ENCODE results near the gene ATG7. TPM values are rescaled to one million over a fixed set of nuclear protein-coding genes. Genes with fewer than 3 reads are reported as not detected.

ATG7 gene
- total RNA-seq, 2 experiments from 2014 or later: 21.7 to 28.4 TPM

- H3K4me1 ChIP-seq (ENCODE audit: insufficient read depth, low read length, poor library complexity, severe bottlenecking): no peaks in the 10 kb centered on the region
- H3K9me3 ChIP-seq (ENCODE audit: low read length): no peaks in the 10 kb centered on the region
- H3K79me2 ChIP-seq (ENCODE audit: insufficient read depth, low read depth, low read length): no peaks in the 10 kb centered on the region
- DNase-seq (ENCODE audit: low spot score): no peak
- no TSS peak for BruUV-seq (replicated peaks)
- intact Hi-C loops (cut with micrococcal nuclease; ENCODE audit: unreplicated experiment): no loop called here
- no peak overlapping the region for H3K27ac ChIP-seq (ENCODE audit: low read depth, low read length, poor library complexity, severe bottlenecking)
- no peak overlapping the region for H3K4me2 ChIP-seq (ENCODE audit: low read length)
- H3K4me3 ChIP-seq (ENCODE audit: low read depth, low read length, poor library complexity, severe bottlenecking): no peak overlapping the region
- no peaks in the 10 kb centered on the region for H4K20me1 ChIP-seq (ENCODE audit: insufficient read depth, low read length)
- CTCF ChIA-PET (ENCODE audit: unreplicated experiment): no interaction called here
- H3K36me3 ChIP-seq (ENCODE audit: insufficient read depth, low read length): no peaks in the 10 kb centered on the region
- H2AFZ ChIP-seq (ENCODE audit: low read length): no peak overlapping the region
- TF ChIP-seq EZH2phosphoT487 (IDR thresholded peaks at IDR 0.05; ENCODE audit: borderline replicate concordance, low read depth, low read length): no peak
- TF ChIP-seq, protein P1, sequence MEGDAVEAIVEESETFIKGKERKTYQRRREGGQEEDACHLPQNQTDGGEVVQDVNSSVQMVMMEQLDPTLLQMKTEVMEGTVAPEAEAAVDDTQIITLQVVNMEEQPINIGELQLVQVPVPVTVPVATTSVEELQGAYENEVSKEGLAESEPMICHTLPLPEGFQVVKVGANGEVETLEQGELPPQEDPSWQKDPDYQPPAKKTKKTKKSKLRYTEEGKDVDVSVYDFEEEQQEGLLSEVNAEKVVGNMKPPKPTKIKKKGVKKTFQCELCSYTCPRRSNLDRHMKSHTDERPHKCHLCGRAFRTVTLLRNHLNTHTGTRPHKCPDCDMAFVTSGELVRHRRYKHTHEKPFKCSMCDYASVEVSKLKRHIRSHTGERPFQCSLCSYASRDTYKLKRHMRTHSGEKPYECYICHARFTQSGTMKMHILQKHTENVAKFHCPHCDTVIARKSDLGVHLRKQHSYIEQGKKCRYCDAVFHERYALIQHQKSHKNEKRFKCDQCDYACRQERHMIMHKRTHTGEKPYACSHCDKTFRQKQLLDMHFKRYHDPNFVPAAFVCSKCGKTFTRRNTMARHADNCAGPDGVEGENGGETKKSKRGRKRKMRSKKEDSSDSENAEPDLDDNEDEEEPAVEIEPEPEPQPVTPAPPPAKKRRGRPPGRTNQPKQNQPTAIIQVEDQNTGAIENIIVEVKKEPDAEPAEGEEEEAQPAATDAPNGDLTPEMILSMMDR (conservative IDR thresholded peaks at IDR 0.05; ENCODE audit: low read length): no peak
- POLR2A ChIA-PET: interaction anchor here (0.6 kb wide), 1 partner anchor 12 kb away, joined by 3 read pairs; no protein-coding TSS in a partner anchor
- peaks cover 3% of the 10 kb centered on the region; the same call in 1 of the 2 replicates for H3K9me2 ChIP-seq (ENCODE audit: insufficient read depth, low read length)
Observed at GRCh38 chr3:11452885-11453847, 181.0 kb downstream of the ATG7 start.

- BruUV-seq (replicated peaks): no TSS peak
- intact Hi-C loops (cut with micrococcal nuclease; ENCODE audit: unreplicated experiment): no loop called here
- no peaks in the 10 kb centered on the region for H3K36me3 ChIP-seq (ENCODE audit: insufficient read depth, low read length)
- no peaks in the 10 kb centered on the region for H3K4me1 ChIP-seq (ENCODE audit: insufficient read depth, low read length, poor library complexity, severe bottlenecking)
- POLR2A ChIA-PET: no interaction called here
- H3K27ac ChIP-seq (ENCODE audit: low read depth, low read length, poor library complexity, severe bottlenecking): no peak overlapping the region
- CTCF ChIA-PET (ENCODE audit: unreplicated experiment): no interaction called here
- H3K4me2 ChIP-seq (ENCODE audit: low read length): no peak overlapping the region
- no peaks in the 10 kb centered on the region for H3K79me2 ChIP-seq (ENCODE audit: insufficient read depth, low read depth, low read length)
- no peaks in the 10 kb centered on the region for H3K9me3 ChIP-seq (ENCODE audit: low read length)
- no peak for TF ChIP-seq EZH2phosphoT487 (IDR thresholded peaks at IDR 0.05; ENCODE audit: borderline replicate concordance, low read depth, low read length)
- TF ChIP-seq, protein P1 (conservative IDR thresholded peaks at IDR 0.05; ENCODE audit: low read length): no peak
- H3K4me3 ChIP-seq (ENCODE audit: low read depth, low read length, poor library complexity, severe bottlenecking): no peak overlapping the region
- no peak overlapping the region for H2AFZ ChIP-seq (ENCODE audit: low read length)
- DNase-seq (ENCODE audit: low spot score): no peak
- H4K20me1 ChIP-seq (ENCODE audit: insufficient read depth, low read length): no peaks in the 10 kb centered on the region
- peaks cover 3% of the 10 kb centered on the region; the same call in 1 of the 2 replicates for H3K9me2 ChIP-seq (ENCODE audit: insufficient read depth, low read length)
Observed at GRCh38 chr3:11455956-11456355, 183.8 kb downstream of the ATG7 start.

GRCh38 chr3:11457135-11457534, 184.9 kb downstream of the ATG7 start:
- intact Hi-C loops (cut with micrococcal nuclease; ENCODE audit: unreplicated experiment): no loop called here
- BruUV-seq (replicated peaks): no TSS peak
- H3K9me3 ChIP-seq (ENCODE audit: low read length): no peaks in the 10 kb centered on the region

More at GRCh38 chr3:11457135-11457534, 184.9 kb downstream of the ATG7 start:
- Histone ChIP-seq H2AFZ (ENCODE audit: low read length) (no peak overlapping the region), H3K27ac (ENCODE audit: low read depth, low read length, poor library complexity, severe bottlenecking) (no peak overlapping the region), H3K4me2 (ENCODE audit: low read length) (no peak overlapping the region), H4K20me1 (ENCODE audit: insufficient read depth, low read length) (no peaks in the 10 kb centered on the region), H3K36me3 (ENCODE audit: insufficient read depth, low read length) (no peaks in the 10 kb centered on the region), H3K4me3 (ENCODE audit: low read depth, low read length, poor library complexity, severe bottlenecking) (no peak overlapping the region), H3K9me2 (ENCODE audit: insufficient read depth, low read length) (peaks cover 3% of the 10 kb centered on the region; the same call in 1 of the 2 replicates), H3K79me2 (ENCODE audit: insufficient read depth, low read depth, low read length) (no peaks in the 10 kb centered on the region), H3K4me1 (ENCODE audit: insufficient read depth, low read length, poor library complexity, severe bottlenecking) (no peaks in the 10 kb centered on the region)
- CTCF ChIA-PET (ENCODE audit: unreplicated experiment): no interaction called here
- POLR2A ChIA-PET: no interaction called here
- DNase-seq (ENCODE audit: low spot score): no peak
- no peak for TF ChIP-seq EZH2phosphoT487 (IDR thresholded peaks at IDR 0.05; ENCODE audit: borderline replicate concordance, low read depth, low read length)
- TF ChIP-seq, protein P1 (conservative IDR thresholded peaks at IDR 0.05; ENCODE audit: low read length): no peak

Data from OCI-LY7 (cell line).